ENCODE results near the gene PROX2. TPM values are rescaled to one million over a fixed set of nuclear protein-coding genes. Genes with fewer than 3 reads are reported as not detected.
A peak's percentile ranks its signal among the peaks of the same experiment; 100 is the strongest.

PROX2 gene
- polyA plus RNA-seq, 3 donors: 0.03 TPM; not detected in 2

- H3K27ac ChIP-seq (ENCODE audit: low read depth in 1 of 2, low read length in 2 of 2): peak within 1 kb of the TSS; percentile 87 to 92
- peak; percentile 79 to 85 (median 84) for DNase-seq
- no peaks in the 10 kb centered on the region for H3K27me3 ChIP-seq (ENCODE audit: control insufficient read depth in 2 of 2, insufficient read depth in 2 of 2, low read length in 2 of 2)
- intact Hi-C loops (cut with micrococcal nuclease): no loop called here
- Mint-ChIP-seq H3K27ac (peak within 1 kb of the TSS; percentile 98 to 100 (median 99)), H3K9me3 (no peaks in the 10 kb centered on the region), H3K36me3 (peaks cover 14 to 22% of the 10 kb centered on the region in 2 donors), H3K27me3 (ENCODE audit: low read depth in 3 of 3) (peaks cover 0 to under 1% (median 0%) of the 10 kb centered on the region in 3 donors), H3K4me1 (peaks cover 46% of the 10 kb centered on the region), H3K4me3 (peak within 1 kb of the TSS; percentile 99 to 100)
- peaks cover 53% of the 10 kb centered on the region for H3K79me2 ChIP-seq (ENCODE audit: insufficient read depth, low read length)
- peak within 1 kb of the TSS; percentile 99 for H3K4me2 ChIP-seq (replicated peaks; ENCODE audit: extremely low read depth, low read length, poor library complexity, severe bottlenecking)
- no peak for TF ChIP-seq CTCF (IDR thresholded peaks at IDR 0.05)
- peaks cover 12 to 26% of the 10 kb centered on the region in 2 donors for H3K36me3 ChIP-seq (replicated peaks in 1 of 2; ENCODE audit: control insufficient read depth in 1 of 2, insufficient read depth in 2 of 2, low read length in 2 of 2)
- peaks cover 43% of the 10 kb centered on the region for H4K20me1 ChIP-seq (ENCODE audit: insufficient read depth, low read length)
- peak within 1 kb of the TSS; percentile 86 to 91 (median 89) for H3K4me3 ChIP-seq (replicated peaks in 1 of 3; ENCODE audit: low read depth in 2 of 3, low read length in 3 of 3)
- peaks cover 25 to 34% of the 10 kb centered on the region in 2 donors for H3K4me1 ChIP-seq (ENCODE audit: control insufficient read depth in 1 of 2, insufficient read depth in 2 of 2, low read length in 2 of 2)
- H3K9ac ChIP-seq (ENCODE audit: insufficient read depth, low read length, poor library complexity, severe bottlenecking): peak within 1 kb of the TSS; percentile 95
- no peaks in the 10 kb centered on the region for H3K9me3 ChIP-seq (replicated peaks in 1 of 2; ENCODE audit: control insufficient read depth in 1 of 2, insufficient read depth in 1 of 2, low read length in 2 of 2)
- H2AFZ ChIP-seq (ENCODE audit: insufficient read depth, low read depth, low read length, poor library complexity, severe bottlenecking): peak within 1 kb of the TSS; percentile 100
- under 1% methylated on average over 51 of the region's 53 CpGs for WGBS (ENCODE audit: insufficient coverage)
Observed at GRCh38 chr14:74881431-74882102, 5.6 kb upstream of the PROX2 start, which contains the start of gene DLST. DLST (plus strand) TSS chr14:74881916; CDS start chr14:74881954, 38 bp downstream.

GRCh38 chr14:74879427-74880182, 3.7 kb upstream of the PROX2 start:
- peaks cover 35 to 47% of the 10 kb centered on the region in 2 donors for H3K4me1 ChIP-seq (ENCODE audit: control insufficient read depth in 1 of 2, insufficient read depth in 2 of 2, low read length in 2 of 2)
- H4K20me1 ChIP-seq (ENCODE audit: insufficient read depth, low read length): peaks cover 23% of the 10 kb centered on the region
- peaks cover 0 to 1% (median 0%) of the 10 kb centered on the region in 3 donors for H3K27me3 Mint-ChIP-seq (ENCODE audit: low read depth in 3 of 3)
- no peaks in the 10 kb centered on the region for H3K9me3 Mint-ChIP-seq
- H2AFZ ChIP-seq (ENCODE audit: insufficient read depth, low read depth, low read length, poor library complexity, severe bottlenecking): no peak overlapping the region
- H3K79me2 ChIP-seq (ENCODE audit: insufficient read depth, low read length): peaks cover 34% of the 10 kb centered on the region
- no peak overlapping the region for H3K4me2 ChIP-seq (replicated peaks; ENCODE audit: extremely low read depth, low read length, poor library complexity, severe bottlenecking)
- no peak for DNase-seq
- no peaks in the 10 kb centered on the region for H3K27me3 ChIP-seq (ENCODE audit: control insufficient read depth in 2 of 2, insufficient read depth in 2 of 2, low read length in 2 of 2)
- no peak for TF ChIP-seq CTCF (IDR thresholded peaks at IDR 0.05)
- H3K9ac ChIP-seq (ENCODE audit: insufficient read depth, low read length, poor library complexity, severe bottlenecking): no peak overlapping the region
- peaks cover 0 to 5% of the 10 kb centered on the region in 2 donors for H3K36me3 Mint-ChIP-seq
- H3K27ac ChIP-seq (ENCODE audit: low read depth in 1 of 2, low read length in 2 of 2): no peak overlapping the region
- H3K4me3 ChIP-seq (replicated peaks in 1 of 3; ENCODE audit: low read depth in 2 of 3, low read length in 3 of 3): no peak overlapping the region
- no CpG with 5 or more reads among the region's 3 CpGs for WGBS (ENCODE audit: insufficient coverage)
- H3K4me3 Mint-ChIP-seq: no peak overlapping the region
- intact Hi-C loops (cut with micrococcal nuclease): no loop called here
- peaks cover 3 to 7% of the 10 kb centered on the region in 2 donors for H3K36me3 ChIP-seq (replicated peaks in 1 of 2; ENCODE audit: control insufficient read depth in 1 of 2, insufficient read depth in 2 of 2, low read length in 2 of 2)
- H3K27ac Mint-ChIP-seq: no peak overlapping the region
- no peaks in the 10 kb centered on the region for H3K9me3 ChIP-seq (replicated peaks in 1 of 2; ENCODE audit: control insufficient read depth in 1 of 2, insufficient read depth in 1 of 2, low read length in 2 of 2)
- peaks cover 47% of the 10 kb centered on the region for H3K4me1 Mint-ChIP-seq

Data from CD14-positive monocyte (primary cell).